HG02852 (cell line): ENCODE measurements around the gene DCAKD.

Experiments
- ATAC-seq: cut with Tn5 transposase; IDR thresholded peaks from one replicate; pipeline ENCODE4 v1.9.1; 2021; ENCODE audit warnings: mild to moderate bottlenecking, moderate library complexity; ENCODE audit not compliant: unreplicated experiment

DCAKD gene

DNA sequence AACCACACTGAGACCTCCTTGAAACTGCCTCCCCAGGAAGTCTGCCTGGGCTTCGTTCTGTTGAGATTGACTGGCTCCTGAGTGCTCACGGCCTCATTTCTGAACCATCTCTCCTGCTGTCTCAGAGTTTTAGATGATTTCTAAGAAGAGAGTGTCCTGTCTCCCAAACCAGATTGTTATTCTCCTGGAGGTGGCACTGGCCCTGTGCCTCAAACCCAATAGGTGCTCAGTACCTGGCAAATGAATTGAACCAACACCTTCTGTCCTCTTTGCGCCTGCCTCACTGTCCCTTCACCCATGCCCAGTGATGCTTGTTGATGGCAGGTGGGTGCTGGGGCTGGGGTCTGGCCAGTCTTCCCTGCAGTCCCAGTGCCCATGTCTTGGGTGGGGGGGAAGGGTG, 47.0 kb downstream of the DCAKD start:
- no peak for ATAC-seq

DNA sequence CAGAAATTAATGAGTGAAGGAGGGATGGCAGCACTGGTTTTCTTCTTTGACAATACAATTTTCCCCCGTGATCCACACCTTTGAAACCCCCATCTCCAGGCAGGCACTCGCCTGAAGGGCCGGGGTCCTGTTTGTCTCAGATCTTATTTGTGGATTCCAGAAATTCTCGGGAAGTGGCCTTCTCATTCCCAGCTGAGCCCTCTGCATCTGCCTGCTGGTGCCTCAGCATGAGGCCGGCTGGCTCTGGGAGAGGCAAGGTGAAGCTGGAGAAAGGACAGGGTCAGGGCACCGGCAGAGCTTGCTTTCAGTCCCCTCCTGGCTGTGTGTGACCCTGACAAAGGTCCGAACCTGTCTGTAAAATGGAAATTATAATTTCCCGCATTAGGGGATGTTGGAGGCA, 47.6 kb downstream of the DCAKD start:
- no peak for ATAC-seq

DNA sequence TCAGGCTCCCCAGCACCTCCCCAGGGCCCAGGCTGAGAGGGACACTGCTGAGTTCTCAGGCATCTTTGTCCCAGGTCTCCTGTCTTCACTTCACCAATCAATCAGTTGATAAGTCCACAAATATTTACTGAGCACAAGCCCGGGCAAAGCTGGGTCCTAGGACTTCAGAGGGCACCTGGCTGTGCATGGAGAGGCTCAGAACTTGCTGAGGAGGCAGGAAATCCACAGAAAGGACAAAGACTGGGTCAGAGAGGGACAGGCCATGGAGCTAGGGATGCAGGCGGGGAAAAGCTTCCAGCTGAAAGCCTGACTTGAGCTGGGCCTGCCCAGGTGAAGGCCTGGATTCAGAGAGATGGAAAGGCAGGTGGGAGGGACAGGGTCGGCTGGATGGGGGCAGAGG, 50.1 kb downstream of the DCAKD start:
- ATAC-seq: no peak

DNA sequence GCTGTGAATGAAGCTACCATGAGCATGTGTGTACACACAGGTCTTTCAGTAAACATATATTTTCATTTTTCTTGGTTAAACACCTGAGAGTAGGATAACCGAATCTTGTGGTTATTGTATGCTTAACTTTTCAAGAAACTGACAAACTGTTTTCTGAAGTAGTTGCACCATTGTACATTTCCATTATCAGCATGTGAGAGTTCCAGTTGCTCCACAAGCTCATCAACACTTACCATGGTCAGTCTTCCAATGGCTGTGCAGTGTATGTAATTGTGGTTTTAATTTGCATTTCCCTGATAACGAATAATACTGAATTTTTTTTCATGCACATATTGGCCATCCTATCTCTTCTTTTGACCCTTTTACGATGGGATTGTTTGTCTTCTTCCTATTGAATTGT, 52.0 kb downstream of the DCAKD start:
- no peak for ATAC-seq

DNA sequence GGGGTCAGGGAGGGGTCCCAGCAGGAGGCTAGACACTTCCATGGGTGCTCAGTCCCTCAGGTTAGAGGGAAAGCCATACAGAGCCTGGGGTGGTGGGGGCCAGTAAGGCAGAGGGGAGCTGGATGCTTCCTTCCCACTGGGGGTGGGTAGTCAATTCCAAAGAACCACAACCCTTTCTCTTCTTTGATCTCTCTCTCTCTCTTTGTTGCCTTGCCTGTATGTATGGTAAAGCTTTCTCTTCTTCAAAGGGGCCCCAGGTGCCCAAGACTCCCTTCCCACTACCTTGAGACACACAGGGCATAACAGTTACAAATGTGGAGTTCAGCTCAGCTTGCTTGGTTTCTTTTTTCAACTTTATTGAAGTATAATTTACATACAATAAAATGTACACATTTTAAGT, 52.8 kb downstream of the DCAKD start:
- ATAC-seq: no peak

DNA sequence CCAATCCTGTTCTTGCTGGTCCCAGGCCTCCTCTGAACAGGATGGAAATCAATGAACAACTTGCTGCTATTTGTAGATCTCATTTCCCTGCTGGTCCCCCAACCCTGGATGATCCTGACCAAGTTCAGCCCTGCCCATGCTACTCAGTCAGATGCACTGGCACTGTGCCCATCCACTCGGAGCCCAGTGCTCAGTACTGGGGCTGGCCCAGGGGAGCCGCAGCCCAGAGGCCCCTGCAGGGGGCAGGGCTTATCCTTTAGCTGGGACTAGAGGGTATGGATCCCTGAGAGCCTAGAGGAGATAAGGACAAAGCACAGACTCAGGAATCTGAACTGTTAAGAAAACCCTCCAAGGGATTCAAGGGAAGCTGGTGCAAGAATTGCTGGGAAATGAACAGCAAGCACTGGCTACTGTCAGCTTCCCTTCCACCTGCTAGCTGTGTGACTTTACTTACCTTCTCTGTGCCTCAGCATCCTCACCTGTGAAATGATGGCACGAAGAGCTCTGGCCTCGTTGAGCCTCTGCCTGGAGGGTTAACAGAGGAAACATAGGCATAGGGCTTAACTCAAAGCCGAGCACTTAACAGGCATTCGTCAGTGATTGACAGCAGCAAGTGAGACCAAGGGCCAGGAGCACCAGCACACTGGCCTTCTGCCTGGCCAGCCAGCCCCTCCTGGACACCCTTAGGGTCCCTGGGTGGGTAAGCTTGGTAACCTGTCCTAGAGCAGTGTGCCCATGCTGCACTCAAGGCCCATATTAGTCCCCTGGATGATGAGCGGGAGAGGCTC, 53.5 kb downstream of the DCAKD start:
- no peak for ATAC-seq

DNA sequence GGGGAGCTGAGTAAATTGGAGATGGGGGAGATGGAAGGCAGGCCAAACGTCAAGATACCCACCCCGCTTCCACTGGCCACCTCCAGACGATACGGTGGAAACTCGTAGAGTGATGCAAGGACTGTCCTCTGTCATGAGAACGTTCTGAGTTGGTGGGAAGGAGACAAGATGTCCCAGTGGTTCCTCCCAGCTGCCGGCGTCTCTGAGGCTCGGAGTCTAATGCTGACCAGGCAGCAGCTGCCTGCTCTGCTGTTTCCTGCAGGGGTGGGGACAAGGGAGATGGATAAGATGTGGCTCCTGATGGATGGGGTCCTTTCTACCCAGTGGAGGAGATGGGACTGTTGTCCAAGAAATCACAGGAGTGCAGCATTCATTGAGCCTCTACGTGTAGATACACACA, 55.1 kb downstream of the DCAKD start:
- ATAC-seq: no peak

DNA sequence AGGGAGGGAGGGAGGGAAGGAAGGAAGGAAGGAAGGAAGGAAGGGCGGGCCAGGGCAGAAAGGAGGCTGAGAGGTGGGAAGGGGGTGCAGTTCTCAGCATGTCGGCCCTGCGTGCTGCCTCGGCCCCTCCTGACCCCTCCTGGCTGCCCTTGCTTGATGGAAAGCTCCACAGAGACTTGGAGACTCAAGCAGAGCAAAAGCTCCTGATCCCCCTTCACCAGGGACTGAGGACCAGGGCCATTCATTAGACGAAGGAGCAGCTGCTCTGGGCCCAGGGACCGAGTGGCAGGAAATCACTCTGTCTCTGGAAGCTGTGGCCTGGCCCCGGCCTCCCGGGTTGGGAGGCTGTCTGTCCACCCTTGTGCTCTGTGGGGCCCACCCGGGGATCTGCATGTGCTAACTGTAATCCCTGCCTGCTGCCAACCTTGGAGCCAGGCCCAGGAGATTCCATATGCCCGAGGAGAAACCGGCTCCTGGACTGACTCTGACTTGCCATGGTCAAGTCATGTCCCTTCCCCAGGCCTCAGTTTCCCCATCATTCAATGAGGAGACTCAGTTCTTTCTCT, 55.9 kb downstream of the DCAKD start:
- ATAC-seq: no peak

DNA sequence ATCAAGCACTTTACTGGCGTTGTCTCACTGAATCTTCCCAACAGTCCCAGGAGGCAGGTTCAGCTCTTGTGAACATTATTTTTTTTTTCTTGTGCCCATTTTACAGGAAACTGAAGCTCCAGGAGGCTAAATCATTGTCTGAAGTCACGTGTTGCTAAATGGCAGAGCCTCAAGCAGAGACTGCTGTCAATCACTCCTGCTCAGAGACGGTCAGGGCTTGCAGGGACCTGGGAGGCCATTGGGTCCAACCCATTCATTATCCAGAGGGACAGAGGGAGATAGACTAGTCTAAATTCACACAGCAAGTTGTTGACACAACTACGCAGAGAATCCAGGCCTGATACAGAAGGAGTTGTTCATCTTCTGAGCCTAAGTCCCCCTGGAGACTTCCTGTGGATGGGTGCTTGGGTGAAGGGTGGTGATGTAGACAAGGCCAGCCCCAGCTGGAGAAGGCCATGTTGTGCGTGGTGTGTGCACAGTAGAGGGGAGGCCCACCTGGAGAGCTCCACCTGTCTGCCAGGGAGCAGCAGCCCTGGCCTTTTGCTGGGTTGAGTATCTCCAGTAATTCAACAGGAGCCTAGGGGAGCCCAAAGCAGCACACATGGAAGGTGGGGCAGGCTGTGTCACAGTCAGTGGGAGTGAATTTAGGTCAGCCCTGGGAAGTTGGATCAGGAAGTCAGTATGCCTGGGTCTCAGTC, 59.0 kb downstream of the DCAKD start:
- ATAC-seq: no peak

DNA sequence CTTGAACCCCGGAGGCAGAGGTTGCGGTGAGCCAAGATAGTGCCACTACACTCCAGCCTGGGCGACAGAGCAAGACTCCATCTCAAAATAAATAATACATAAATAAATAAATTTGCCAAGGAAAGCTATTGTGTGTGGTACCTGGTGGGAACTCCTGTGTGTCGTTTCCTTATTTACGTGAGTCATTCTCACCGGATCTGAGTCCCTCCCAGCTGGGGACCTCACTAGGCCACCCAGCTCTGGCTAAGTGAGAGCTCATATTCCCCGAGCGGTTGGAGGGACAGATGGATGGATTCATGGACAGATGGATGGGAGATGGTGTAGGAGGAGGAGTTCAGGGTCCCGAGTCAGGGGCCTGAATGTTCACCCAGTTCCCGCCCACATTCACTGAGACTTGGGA, 60.4 kb downstream of the DCAKD start:
- no peak for ATAC-seq

DNA sequence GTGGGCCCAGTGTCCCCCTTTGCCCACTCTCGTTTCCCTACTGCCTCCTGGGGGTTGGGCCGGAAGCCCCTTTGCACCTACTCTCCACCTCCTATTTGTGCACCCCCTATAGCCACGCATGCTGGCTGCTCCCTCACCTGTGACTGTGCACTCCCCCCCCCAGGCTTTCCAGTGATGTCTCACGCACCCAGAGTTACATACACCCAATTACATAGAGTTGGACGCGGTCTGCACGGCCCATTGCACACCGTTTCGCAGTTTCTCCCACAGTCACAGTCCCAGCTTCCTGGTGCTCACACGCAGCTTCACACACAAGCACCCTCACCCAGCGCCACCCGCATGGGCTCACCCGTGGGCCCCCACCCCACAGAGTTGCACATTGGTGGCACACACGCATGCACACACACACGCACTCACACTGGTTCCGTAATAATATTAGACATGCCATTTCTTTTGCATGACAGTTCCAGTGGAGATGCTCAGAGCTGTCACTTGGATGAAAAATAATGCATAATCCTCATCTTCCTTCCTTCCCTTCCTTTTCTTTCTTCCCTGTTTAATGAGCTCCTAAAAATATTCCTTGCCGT, 61.8 kb downstream of the DCAKD start:
- ATAC-seq: no peak

DNA sequence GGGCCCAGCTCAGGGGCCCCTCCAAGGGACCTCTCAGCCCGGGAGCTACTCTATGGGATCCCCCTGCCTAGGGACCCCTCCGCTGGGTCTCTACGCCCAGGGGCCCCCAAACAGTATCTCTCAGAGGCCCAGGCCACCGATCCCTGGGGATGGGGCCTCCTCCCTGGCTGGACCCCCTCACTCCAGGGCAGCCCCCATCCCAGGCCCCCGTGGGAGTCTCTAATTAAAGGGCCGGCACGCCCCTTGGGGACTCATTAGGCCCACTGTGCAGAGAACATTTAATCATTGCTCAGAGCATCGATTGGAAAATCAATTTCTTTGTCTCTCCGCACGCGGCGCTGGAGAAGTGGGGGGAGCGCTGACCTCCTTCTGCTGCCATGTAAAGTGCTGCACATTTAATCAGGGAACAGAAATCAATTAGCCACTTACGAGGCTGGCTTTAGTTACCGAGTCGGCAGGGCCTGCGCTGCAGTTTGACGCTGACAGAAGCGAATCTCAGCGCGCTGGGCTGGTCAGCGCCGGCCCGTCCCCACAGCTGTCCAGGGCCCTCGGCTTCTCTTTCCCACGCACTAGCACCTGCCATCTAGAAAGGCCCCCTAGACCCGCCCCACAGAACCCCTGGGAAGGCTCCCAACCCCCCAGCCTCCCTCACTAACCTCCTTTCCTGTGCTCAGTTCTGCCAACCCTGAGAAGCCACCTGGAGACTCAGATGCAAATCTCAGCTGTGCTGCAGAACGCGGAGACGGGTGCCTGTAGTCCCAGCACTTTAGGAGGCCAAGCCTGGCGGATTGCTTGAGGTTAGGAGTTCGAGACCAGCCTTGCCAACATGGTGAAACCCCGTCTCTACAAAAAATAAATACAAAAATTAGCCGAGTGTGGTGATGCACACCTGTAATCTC, 63.1 kb downstream of the DCAKD start:
- no peak for ATAC-seq

DNA sequence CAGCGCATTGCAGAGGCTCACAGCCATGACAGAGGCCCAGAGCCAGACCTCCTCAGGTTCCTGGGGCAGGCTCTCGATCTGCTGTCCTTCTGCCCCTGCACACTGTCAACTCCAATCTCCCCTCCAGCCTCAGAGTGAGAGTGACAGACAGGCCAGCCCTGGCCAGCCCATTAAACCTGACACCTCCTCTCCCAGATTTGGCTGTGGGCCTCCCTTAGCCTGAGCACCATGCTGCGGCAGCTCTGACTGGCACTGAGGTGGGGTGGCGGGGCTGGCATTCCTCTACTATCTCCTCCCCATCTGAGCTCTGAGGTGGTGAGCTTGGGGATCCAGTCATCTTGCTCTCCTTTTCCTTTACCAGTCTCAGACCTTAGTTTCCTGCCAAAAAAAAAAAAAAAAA, 67.9 kb downstream of the DCAKD start:
- ATAC-seq: no peak

DNA sequence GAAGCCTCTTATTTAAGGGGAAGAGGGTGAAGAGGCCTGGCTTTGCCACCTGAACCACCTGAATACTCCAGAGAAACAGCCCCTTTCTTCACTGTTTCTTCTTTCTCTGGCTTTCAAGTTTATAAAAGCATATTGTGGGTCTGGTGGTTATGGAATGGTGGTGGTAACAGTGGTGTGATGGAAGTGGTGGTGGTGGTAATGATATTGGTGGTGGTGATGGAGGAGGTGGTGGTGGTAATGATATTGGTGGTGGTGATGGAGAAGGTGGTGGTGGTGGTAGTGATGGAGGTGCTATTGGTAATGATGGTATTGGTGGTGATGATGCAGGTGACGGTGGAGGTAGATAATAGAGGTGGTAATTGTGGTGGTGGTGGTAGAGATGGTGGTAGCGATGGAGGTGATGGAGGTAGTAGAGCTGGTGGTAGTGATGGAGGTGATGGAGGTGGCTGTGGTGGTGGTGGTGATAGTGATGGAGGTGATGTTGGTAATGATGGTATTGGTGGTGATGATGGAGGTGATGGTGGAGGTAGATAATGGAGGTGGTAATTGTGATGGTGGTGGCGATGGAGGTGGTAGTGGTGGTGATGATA, 69.2 kb downstream of the DCAKD start:
- no peak for ATAC-seq

DNA sequence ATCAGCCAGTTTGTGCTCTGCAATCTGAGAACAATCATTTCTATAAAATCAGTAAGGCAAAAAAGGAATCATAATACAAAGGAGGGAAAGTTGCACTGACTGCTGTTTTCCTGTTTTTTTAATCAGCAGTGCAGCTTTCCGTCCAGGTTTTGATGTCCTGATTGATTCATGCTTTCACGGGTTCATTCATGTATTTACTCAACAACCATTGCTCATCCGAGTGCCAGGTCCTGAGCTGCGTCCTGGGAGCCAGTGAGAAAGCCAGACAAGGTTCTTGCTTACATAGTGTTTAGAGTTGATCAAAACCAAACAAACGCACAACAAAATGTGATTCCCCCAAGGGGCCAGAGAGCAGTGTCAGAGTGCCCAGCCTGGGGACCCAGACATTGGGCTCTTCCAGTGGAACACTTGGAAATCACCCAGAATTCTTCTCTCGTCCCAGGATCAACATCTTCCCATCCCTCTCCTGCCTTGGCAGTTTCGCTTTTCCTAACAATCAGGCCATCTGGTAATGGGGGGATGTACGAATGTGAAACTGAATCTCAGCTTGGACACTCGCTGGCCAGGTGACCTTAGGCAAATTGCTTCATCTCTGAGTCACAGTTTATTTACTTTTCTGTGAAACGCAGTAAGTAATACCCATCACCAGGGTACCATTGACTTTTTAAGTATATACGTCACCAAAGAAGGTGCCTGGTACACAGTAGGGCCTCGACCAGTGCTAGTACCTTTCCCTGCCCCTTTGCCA, 70.0 kb downstream of the DCAKD start:
- no peak for ATAC-seq

DNA sequence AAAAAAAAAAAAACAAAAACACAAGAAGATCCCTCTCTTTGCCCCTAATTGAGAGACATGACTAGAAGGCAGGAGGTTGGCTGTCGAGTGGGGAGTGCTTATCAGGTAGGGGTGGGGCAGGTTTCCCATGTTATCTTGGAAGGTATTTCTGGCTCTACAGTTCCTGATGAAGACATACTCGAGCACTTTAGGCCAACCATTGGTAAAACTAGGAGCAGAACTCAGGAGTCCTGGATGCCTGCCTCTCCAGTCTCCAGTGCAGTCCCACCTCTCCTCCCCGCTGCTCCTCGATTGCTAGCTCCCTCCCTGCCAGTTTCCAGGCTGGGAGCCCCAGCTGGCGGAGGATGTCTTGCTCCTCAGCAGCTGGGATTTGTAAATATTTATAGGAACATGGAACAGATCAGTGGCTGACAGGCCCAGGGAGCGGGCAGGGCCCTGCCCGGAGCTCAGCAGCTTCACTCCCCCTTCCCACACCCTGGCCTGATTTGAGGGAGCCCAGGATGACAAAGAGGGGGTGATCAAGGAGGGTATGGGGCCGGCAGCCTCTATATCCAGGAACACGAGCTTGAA, 71.9 kb downstream of the DCAKD start:
- ATAC-seq: no peak

DNA sequence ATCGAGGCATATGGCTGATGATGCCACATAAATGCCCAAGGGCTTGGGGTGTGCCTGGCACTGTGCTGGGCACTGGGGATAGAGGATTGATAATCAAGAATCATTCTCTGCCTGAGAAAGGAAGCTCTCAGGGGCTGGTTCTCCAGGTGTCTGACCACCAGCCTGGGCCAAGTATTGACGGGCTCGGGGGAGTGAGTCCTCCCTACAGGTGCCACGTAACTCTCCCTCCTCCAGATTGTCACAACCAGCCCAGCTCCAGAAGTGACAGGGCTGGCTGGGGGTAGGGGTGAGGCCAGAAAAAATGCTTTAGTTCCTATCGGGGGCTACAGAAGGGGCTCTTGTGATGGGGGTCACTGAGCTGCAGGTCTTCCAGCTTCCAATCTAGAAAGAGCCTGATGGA, 72.6 kb downstream of the DCAKD start:
- ATAC-seq: no peak

DNA sequence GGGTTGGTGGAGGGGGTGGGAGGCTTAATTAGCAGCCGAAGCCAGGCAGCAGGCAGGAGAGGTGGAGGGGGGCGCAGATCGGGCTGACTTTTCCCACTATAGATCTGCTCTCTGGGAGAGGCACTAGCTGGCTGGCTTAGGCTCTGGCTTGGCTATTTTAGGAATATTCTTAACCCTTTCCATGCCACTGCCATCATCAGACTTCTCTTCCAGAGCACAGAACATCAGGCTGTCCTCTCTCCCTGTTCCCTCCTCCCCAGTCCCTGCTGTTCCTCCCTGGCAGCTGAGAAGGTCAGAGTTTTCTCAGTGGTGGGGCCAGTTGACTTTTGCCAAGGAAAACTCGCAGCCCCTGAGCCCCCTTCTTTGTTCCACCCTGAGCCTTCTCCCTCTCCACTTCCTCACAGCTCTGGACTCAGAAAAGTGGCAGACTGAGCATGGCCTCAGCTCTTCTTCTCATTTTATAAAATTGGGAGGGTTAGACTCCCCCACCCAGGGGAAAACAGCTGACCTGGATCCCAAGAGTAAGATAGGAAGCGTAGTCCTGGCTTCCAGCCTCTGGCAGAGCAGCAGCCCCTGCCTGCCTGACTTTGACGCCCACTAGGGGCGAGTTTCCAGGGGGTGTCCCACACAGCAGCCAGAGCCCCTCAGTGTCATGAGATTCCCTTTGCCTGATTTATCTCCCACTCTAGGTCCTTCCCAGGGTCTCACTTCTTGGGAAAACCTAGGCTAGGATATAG, 73.5 kb downstream of the DCAKD start:
- ATAC-seq: no peak

DNA sequence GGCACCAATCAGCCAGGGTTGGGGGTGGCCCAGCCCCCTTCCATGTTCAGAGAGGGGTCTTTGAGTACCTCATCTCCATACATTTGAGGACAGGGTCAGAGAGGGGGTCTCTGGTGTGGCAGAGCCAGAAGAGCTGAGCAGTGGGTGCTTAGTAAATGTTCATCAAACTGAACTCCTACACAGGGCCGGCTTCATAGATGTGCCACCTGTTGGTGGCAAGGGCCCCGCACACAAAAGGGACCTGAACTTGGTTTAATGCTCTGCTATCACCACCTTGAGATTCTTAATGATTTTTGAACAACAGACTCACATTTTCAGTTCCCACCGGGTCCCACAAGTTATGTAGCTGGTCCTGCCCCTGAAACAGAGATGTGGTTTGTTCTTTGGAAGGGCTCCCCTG, 74.4 kb downstream of the DCAKD start:
- no peak for ATAC-seq
